Hepatocyte (in vitro differentiated cells): Measurements from ENCODE around the gene USP37. TPM values are rescaled to one million over a fixed set of nuclear protein-coding genes. Genes with fewer than 3 reads are reported as not detected.

Experiments
- DNase-seq: peaks from one replicate; pipeline ENCODE4 v3.0.0-alpha.2; 2016; ENCODE audit warnings: low spot score
- H2AFZ ChIP-seq: fragments of 200-600 bp; sonication (generic); 2 replicates; pipeline ENCODE4 v1.6.0; 2016; ENCODE audit warnings: antibody characterized with exemption, mild to moderate bottlenecking
- H3K27ac ChIP-seq: fragments of 200-600 bp; sonication (generic); 2 replicates; pipeline ENCODE4 v1.5.1; 2016; ENCODE audit warnings: mild to moderate bottlenecking
- H3K27me3 ChIP-seq: fragments of 200-600 bp; sonication (generic); 2 replicates; pipeline ENCODE4 v1.6.1; 2016
- H3K36me3 ChIP-seq: fragments of 200-600 bp; sonication (generic); replicated peaks from 2 replicates; pipeline ENCODE4 v1.5.1; 2016; ENCODE audit warnings: low read depth; ENCODE audit not compliant: insufficient read depth
- H3K4me1 ChIP-seq: fragments of 200-600 bp; sonication (generic); 2 replicates; pipeline ENCODE4 v1.5.1; 2016; ENCODE audit warnings: mild to moderate bottlenecking, moderate library complexity; ENCODE audit not compliant: insufficient read depth
- H3K4me2 ChIP-seq: fragments of 200-600 bp; sonication (generic); 2 replicates; pipeline ENCODE4 v1.6.0; 2016
- H3K4me3 ChIP-seq: fragments of 200-600 bp; sonication (generic); 2 replicates; pipeline ENCODE4 v1.5.1; 2016; ENCODE audit warnings: mild to moderate bottlenecking
- H3K79me2 ChIP-seq: fragments of 200-600 bp; sonication (generic); 2 replicates; pipeline ENCODE4 v1.6.0; 2017; ENCODE audit warnings: mild to moderate bottlenecking
- H3K9me2 ChIP-seq: fragments of 200-600 bp; sonication (generic); replicated peaks from 2 replicates; pipeline ENCODE4 v1.6.0; 2017; ENCODE audit warnings: mild to moderate bottlenecking; ENCODE audit not compliant: insufficient read depth
- H3K9me3 ChIP-seq: fragments of 200-600 bp; sonication (generic); 2 replicates; pipeline ENCODE4 v1.5.1; 2016; ENCODE audit warnings: low read depth, mild to moderate bottlenecking
- H4K20me1 ChIP-seq: fragments of 200-600 bp; sonication (generic); 2 replicates; pipeline ENCODE4 v1.6.0; 2016; ENCODE audit warnings: mild to moderate bottlenecking; ENCODE audit not compliant: insufficient read depth, poor library complexity, severe bottlenecking
- EZH2 ChIP-seq: fragments of 200-600 bp; sonication (generic); IDR thresholded peaks from 2 replicates; pipeline ENCODE4 v1.6.1; 2016; ENCODE audit warnings: antibody characterized with exemption, mild to moderate bottlenecking, borderline replicate concordance
- EZH2phosphoT487 ChIP-seq: fragments of 200-600 bp; sonication (generic); IDR thresholded peaks from one replicate; pipeline ENCODE4 v1.6.1; 2018; ENCODE audit warnings: antibody characterized with exemption, mild to moderate bottlenecking, low read depth, moderate library complexity; ENCODE audit not compliant: unreplicated experiment, severe bottlenecking
- WGBS: methylation state at CpG from one replicate; pipeline ENCODE4 v1.1.6; 2016; ENCODE audit warnings: low lambda C conversion rate; ENCODE audit errors: missing lambda C conversion rate; 5-methylcytosine and 5-hydroxymethylcytosine counted together
- polyA plus RNA-seq: library from polyadenylated mRNA; unstranded; fragments of >200 nt; fragmentation: Nextera tagmentation; extraction: Ambion mirVana; gene quantifications from 2 replicates; pipeline ENCODE4 v1.2.1, GENCODE V29; 2016
- total RNA-seq: library from RNA; depleted of rRNA; stranded (reverse); fragments of >200 nt; gene quantifications from 2 replicates; pipeline ENCODE4 v1.2.3, GENCODE V29; 2014
- TF ChIP-seq, protein P1 (sequence below): fragments of 200-600 bp; sonication (generic); IDR thresholded peaks from 2 replicates; pipeline ENCODE4 v1.5.1; 2016; ENCODE audit warnings: antibody characterized with exemption, mild to moderate bottlenecking; ENCODE audit not compliant: poor library complexity

Gene USP37
- total and polyA plus RNA-seq, 2 experiments from 2014 or later, result 5.7 to 10.2 TPM

DNA sequence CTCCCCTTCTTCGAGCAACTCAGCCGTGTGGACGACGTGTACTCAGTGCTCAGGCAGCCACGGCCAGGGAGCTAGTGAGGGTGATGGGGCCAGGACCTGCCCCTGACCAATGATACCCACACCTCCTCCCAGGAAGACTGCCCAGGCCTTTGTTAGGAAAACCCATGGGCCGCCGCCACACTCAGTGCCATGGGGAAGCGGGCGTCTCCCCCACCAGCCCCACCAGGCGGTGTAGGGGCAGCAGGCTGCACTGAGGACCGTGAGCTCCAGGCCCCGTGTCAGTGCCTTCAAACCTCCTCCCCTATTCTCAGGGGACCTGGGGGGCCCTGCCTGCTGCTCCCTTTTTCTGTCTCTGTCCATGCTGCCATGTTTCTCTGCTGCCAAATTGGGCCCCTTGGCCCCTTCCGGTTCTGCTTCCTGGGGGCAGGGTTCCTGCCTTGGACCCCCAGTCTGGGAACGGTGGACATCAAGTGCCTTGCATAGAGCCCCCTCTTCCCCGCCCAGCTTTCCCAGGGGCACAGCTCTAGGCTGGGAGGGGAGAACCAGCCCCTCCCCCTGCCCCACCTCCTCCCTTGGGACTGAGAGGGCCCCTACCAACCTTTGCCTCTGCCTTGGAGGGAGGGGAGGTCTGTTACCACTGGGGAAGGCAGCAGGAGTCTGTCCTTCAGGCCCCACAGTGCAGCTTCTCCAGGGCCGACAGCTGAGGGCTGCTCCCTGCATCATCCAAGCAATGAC lies 163.6 kb downstream of the USP37 start:
- H3K4me2 ChIP-seq, result peak overlapping the region; percentile 79
- H3K79me2 ChIP-seq, result peaks cover 33% of the 10 kb centered on the region
- peak overlapping the region; percentile 94 for H3K27ac ChIP-seq
- no peaks in the 10 kb centered on the region for H3K9me2 ChIP-seq
- H3K36me3 ChIP-seq, result no peaks in the 10 kb centered on the region
- no peaks in the 10 kb centered on the region for H3K9me3 ChIP-seq
- peaks cover 9% of the 10 kb centered on the region for H4K20me1 ChIP-seq
- no peak for TF ChIP-seq EZH2phosphoT487
- TF ChIP-seq, protein P1, sequence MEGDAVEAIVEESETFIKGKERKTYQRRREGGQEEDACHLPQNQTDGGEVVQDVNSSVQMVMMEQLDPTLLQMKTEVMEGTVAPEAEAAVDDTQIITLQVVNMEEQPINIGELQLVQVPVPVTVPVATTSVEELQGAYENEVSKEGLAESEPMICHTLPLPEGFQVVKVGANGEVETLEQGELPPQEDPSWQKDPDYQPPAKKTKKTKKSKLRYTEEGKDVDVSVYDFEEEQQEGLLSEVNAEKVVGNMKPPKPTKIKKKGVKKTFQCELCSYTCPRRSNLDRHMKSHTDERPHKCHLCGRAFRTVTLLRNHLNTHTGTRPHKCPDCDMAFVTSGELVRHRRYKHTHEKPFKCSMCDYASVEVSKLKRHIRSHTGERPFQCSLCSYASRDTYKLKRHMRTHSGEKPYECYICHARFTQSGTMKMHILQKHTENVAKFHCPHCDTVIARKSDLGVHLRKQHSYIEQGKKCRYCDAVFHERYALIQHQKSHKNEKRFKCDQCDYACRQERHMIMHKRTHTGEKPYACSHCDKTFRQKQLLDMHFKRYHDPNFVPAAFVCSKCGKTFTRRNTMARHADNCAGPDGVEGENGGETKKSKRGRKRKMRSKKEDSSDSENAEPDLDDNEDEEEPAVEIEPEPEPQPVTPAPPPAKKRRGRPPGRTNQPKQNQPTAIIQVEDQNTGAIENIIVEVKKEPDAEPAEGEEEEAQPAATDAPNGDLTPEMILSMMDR, result no peak
- TF ChIP-seq EZH2, result no peak
- H3K27me3 ChIP-seq, result no peaks in the 10 kb centered on the region
- no peak overlapping the region for H3K4me3 ChIP-seq
- H3K4me1 ChIP-seq, result peaks cover 54% of the 10 kb centered on the region
- WGBS, result 83% methylated on average over 14 of the region's 16 CpGs
- H2AFZ ChIP-seq, result no peak overlapping the region
- DNase-seq, result peak; percentile 46

- peak overlapping the region; percentile 94 for H3K27ac ChIP-seq
- WGBS, result 91% methylated on average over 7 of the region's 7 CpGs
- no peaks in the 10 kb centered on the region for H3K9me3 ChIP-seq
- DNase-seq, result peak; percentile 5
- H3K9me2 ChIP-seq, result no peaks in the 10 kb centered on the region
- H3K36me3 ChIP-seq, result no peaks in the 10 kb centered on the region
- H3K4me2 ChIP-seq, result no peak overlapping the region
- TF ChIP-seq EZH2phosphoT487 (no peak), EZH2 (no peak)
- TF ChIP-seq, protein P1, result no peak
- peaks cover 54% of the 10 kb centered on the region for H3K4me1 ChIP-seq
- no peaks in the 10 kb centered on the region for H3K27me3 ChIP-seq
- peaks cover 9% of the 10 kb centered on the region for H4K20me1 ChIP-seq
- no peak overlapping the region for H3K4me3 ChIP-seq
- peaks cover 38% of the 10 kb centered on the region for H3K79me2 ChIP-seq
- H2AFZ ChIP-seq, result no peak overlapping the region
Measured at GRCh38 chr2:218403810-218404209, 164.3 kb downstream of the USP37 start.

DNA sequence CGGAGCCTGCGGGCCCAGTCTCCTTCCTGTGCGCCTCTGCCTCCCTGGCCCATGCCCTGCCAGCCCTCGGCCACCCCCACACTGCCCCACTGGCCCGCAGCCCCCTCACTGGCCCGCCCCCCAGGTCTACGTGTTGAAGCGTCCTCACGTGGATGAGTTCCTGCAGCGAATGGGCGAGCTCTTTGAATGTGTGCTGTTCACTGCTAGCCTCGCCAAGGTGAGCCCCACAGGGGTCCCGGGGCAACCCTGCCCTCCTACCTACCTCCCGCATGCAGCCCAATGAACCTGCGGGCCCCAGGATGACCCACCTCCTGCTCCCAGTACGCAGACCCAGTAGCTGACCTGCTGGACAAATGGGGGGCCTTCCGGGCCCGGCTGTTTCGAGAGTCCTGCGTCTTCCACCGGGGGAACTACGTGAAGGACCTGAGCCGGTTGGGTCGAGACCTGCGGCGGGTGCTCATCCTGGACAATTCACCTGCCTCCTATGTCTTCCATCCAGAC lies 165.2 kb downstream of the USP37 start:
- Histone ChIP-seq H3K4me1 (peaks cover 54% of the 10 kb centered on the region), H3K36me3 (no peaks in the 10 kb centered on the region), H3K79me2 (peaks cover 40% of the 10 kb centered on the region), H3K27me3 (no peaks in the 10 kb centered on the region), H3K9me2 (no peaks in the 10 kb centered on the region), H3K4me2 (no peak overlapping the region), H3K9me3 (no peaks in the 10 kb centered on the region), H3K4me3 (no peak overlapping the region), H2AFZ (no peak overlapping the region), H3K27ac (no peak overlapping the region), H4K20me1 (peaks cover 9% of the 10 kb centered on the region)
- 93% methylated on average over 23 of the region's 26 CpGs for WGBS
- DNase-seq, result peak; percentile 3
- TF ChIP-seq EZH2, result no peak
- no peak for TF ChIP-seq EZH2phosphoT487
- TF ChIP-seq, protein P1, result no peak
